Activated CD8-positive, alpha-beta memory T cell treated with anti-CD3 and anti-CD28 coated beads, Interleukin-2, amount 50 U/mL, for 4 hours (primary cell): Measurements from ENCODE around the gene ASB12.
"Not testable (repeated sequence)": the region's sequence is repeated elsewhere in the genome, so short reads cannot be mapped to it uniquely, and the experiment has no call there.

Experiments used
- DNase-seq: peaks from one replicate; pipeline ENCODE4 v3.0.0-alpha.2; 2020

Gene ASB12, protein sequence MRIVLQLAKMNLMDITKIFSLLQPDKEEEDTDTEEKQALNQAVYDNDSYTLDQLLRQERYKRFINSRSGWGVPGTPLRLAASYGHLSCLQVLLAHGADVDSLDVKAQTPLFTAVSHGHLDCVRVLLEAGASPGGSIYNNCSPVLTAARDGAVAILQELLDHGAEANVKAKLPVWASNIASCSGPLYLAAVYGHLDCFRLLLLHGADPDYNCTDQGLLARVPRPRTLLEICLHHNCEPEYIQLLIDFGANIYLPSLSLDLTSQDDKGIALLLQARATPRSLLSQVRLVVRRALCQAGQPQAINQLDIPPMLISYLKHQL

DNA sequence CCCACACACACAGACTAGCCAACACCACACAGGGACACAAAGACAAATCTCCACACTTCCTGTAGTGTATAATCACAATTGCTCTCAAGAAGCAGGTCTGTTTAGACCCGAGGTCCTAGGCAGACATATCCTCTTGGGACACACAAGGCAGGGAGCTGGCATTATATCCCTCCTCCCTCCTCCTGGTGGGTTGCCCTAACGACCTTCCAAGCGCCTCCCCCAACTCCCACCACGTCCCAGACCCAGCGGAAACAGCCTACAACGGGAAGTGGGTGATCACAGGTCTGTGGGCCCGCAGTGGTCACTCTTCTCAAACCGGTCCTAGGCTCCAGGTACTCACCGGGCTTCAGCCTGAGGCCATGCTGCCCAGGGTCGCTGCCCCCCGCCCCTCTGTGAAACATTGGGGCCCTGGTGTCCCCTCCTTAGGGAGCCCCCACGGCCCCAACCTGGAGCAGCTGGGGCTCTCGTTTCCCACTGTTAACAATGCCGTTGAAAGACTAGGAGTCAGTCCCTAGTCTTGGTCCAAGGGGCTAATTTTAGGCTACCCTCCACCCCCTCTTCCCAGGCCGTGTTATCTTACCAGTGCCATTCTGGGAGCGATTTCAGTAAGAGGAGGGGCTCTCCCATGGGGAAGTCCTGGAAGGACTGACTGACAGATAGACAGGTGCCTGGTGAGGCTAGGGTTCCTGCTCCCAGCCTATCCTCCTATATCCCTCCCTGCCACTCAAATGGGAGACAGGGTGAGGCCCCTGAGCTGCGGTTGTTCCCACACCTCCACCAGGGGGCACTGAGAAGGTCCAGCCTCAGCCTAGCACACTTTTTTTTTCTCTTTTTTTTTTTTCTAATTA lies at the start of gene ASB12:
TSS of gene ASB12 (minus strand) at position 485 of the 848 bp plus-strand sequence. CDS start 4,957 bp downstream, outside the sequence.
- DNase-seq: no peak

DNA sequence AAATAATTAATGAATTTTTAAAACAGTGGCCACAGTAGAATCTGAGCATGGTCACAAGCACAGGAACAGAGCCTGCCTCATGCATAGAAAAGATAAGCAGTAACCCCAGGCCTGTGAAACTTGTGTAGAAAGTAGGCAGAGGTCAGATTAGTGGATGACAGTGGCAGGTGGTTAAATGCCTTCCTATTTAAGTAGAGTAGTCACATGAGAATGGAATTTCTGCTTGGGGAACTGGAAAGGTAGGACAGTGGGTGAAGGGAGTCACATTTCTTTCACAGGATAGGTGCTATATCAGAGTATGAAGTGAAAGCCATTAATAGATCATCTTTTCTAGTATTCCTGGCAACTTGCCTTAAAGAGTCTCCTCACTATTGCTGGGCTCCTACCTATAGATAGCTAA lies 34.9 kb upstream of the ASB12 start:
- DNase-seq: no peak

DNA sequence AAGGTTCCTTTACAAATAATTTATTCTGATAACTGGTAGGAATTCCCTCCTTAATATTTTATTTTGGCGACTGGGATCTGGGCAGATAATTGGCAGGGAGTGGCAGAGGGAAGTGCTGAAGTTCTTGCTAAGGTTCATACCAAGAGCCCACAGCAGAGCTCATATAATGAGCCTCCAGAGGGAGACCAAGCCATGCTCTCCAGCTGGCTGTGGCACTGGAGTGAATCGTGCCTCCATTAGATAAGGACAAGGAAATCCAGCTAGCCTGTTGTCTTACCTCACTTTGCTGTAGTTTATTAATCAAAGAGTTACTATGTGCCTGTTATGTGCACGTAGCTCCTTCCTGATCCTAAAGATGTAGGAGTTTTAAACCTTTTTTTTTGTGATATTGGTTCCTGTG lies 1.3 kb downstream of the ASB12 start:
- no peak for DNase-seq

DNA sequence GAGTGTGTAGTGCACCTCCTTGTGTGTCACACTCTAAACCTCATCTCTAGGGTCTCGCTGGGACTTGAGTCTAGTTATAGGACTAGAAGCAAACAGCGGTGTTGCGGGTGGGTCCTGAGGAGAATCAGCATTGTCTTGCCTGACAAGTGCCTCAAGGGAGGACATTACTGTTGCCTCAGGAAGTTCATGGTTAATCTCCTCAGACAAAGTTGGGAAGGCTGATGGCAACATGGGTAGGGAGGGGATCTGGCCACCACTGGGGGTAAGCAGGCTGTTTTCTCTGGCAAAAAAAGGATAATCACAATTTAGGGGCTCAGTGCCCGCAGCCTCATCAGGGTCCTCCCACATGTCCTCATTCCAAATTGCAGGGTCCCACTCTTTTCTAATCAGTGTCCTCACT lies 12.4 kb downstream of the ASB12 start:
- no peak for DNase-seq

DNA sequence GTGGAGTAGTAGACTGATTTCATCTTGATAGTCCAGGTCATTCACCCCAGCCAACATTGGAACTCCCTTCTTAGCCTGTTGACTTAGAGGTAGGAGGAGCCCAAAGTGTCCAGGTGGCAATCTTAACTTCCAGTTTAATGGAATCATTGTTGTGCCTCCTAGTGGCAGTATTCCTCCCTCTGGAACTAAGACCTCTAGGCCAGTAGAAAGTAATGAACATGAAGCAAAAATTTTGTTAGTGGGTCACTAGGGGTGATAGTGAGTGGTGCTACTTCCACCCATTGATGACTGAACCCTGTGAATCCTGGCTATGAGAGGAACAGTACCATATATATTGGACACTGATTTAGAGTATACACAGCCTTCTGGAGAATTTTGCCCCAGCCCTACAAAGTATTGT lies 16.4 kb downstream of the ASB12 start:
- not testable (repeated sequence) for DNase-seq

DNA sequence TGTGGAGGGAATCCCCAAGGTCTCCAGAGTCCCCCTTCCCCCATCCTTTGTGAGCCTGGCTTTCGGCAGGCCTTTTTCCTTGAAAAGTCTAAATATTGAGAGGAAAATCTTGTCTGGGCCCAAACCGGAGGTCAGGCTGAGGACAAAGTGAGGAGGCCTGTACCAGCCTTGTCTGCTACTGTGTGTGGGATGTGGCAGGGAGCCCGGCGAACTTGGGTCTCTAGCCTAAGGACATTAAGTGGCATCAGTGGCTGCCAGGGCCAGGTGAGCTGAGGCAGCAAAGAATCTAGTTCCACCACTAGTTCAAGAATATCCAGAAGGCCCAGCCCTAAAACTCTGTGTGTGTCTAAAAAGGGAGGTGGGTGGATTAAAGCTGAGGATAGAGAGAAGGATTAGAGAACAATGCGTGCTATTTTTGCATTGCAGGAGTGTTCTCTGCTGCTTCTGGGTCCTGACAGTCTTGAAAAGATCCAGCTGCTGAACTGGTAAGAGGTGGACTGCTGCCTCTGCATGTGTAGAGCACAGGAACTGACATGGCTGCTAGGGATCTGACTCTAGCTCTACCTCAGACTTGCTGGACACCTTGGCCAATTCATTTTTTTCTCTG lies 23.7 kb downstream of the ASB12 start:
- no peak for DNase-seq

DNA sequence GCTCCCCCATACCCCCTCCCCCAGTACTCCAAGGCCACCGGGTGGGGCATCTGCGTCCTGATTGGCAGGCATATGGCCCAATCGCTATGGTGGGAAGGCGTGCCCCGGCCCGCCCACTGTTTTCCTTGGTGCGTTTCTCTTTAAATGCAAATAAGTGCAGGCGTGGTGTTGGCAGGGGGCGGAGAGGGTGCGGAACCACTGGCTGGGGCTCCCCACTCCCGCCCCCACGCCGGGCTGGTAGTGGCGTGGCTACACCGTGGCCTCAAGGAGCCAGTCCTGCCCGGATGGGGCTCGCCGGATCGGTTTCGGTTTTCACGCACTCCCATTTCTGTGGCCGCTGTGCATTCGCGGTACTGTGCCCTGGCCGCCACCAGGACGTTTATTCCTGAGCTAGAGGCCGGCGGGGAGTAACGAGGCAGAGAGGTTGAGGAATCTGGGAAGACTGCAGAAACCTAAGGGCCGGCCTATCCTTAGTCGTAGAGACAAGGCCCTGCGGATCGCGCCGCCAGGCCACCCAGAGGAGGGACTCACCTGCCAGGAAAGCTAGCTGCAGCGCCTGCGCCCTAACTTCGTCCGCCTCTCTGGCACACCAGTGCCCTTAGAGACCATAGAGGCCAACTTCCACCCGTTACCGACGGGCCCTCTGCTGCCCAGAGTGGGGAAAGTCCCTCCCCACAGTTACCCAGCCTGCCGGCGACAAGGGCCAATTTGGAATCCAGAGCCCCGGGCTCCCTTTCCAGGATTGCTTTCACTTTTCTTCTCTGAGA lies 24.5 kb downstream of the ASB12 start:
- DNase-seq: peak; percentile 83

DNA sequence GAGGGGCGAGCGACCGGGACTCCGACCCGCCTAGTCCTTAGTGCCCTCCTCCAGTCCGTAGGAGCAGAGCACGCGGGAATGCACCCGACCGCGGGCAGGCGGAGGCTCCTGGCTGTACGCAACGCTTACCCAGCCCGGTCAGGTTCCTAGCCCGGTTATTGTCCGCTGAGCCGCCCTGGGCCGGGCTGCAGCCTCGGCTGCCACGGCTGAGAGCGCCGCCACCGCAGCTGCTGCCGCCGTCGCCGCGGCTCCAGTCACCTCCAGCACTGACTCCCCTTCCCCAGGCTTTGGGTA lies 25.0 kb downstream of the ASB12 start, which contains the start of gene AMER1:
TSS of gene AMER1 (minus strand) at position 268 of the 294 bp plus-strand sequence. CDS start 12,422 bp downstream, outside the sequence.
- DNase-seq: no peak

DNA sequence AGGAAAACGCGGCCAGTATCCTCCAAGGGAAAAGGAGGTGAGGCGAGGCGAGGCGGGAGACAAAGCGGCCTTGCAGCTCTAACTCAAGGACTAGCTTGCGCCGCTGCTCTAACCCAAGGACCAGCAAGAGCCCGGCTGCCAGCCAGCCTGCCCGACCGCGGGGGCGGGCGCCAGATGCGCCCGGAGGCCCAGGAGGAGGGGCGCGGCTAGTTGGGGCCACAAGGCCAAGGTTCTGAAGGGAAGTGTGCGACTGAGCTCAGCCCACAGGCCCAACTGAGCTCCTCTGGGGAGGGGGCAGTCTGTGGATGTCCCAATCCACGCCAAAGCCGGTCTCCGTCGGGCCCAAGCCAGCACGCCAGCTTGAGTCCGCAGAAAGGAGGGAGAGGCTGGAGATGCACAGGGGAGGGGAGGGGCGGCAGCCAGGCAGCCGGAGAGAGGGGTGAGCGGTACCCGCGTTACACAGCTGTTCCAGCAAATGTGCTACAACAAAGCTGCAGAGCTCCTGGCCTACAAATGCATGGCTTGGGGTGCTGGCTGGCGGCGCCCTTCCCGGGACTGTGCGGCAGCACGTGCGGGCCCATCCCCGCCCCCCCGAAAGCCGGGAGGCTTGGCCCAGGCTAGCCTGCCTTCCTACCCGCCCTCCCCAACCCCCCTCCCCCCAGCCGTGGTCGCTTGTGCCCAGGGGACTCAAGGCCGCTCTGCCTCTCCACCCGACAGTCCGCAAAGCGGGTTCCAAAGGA lies 25.5 kb downstream of the ASB12 start:
- DNase-seq: peak; percentile 21

DNA sequence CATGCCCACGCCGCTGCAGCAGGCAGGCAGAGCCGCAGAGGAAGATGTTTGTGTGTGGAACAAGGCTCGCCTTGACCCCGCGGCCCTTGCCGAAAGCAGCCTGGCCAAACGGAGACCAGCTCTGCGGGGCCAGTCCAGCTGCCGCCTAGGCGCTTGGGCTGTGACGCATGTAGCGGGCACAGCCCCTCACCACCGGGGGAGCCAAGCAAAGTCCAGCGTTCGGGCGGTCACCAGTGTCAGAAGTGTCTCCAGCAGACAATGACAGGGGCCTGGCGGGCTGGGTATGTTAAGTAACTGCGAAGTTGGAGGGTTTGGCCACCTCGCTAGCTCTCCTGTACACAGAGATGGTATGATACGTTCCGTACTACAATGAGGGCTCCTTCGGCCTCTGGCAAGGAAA lies 26.2 kb downstream of the ASB12 start:
- no peak for DNase-seq

DNA sequence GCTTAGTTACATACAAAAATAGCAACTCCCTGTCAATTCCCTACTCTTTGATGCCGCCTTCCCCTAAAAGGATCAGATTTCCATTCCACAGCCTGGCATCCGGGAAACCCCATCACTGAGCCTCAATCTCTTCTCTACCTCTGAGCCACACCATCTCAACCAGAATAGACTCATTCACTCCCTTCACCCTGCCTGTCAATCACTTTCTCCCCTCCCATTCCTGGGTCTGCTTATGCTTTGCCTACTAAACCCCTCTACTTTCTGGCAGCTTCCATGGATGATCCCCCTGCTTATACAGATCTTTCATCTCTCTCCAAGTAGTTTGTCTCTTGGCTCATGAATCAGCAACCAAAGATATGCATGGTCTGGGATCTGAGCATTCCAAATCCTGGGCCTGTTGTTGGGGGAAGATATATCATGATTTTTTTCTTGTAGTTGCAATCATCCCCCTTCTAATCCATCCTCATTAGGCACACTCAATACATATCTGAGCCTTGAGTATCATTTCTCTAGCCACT lies 27.5 kb downstream of the ASB12 start:
- DNase-seq: no peak

DNA sequence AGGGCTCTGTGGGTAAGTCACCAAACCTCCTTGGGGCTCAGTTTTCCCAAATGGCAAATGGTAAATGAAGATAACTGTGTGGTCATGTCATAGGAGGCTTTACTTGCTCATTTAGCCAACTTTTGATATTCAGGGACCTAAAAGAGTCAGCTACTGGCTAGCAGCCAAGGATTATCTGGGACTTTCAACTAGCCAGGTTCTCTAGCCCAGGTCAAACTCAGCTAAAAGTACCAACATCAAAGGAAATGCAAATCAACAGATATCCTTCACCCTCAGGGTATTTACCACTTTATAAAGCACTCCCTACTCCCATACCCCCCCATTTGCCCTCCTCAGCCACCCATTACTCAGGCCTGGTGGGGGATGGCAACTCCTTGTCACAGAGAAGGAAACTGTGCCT lies 32.4 kb downstream of the ASB12 start:
- no peak for DNase-seq

DNA sequence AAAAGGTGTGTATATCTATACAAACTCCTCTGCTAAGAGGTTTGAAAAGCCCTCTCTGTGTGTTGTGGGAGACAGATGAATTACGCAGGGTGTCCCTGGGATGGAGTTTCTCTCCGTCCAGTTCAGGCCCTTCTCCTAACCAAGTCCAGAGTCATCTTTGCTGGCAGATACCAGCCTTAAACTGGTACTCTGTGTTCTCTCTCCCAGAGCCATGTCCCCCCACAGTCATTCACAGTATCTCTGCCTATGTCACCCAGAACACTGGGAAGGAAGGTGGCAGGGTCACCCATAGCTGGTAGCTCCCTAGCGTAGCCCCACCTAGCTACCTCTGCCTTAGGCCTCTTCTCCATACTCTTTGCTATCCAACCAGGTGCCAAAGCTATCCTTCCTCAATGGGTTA lies 33.8 kb downstream of the ASB12 start:
- no peak for DNase-seq

DNA sequence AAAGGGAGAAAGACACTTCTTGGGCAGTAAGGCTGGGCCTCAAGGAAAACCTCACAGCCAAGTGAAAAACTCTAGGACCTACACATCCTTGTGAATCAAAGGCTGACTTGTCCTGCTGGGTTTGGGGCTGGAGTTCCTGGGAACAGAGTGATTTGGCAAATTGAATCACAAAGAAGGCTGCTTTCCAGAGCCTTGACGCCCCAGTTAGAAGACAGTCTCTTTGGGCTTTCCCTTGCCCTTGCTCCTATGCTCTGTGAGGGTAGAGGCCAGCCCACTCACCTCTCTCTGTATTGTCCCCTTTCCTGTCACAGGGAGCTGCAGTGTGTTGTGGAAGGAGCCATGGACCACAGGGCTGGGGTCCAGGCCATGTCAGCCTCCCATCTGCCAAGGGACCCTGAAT lies 34.5 kb downstream of the ASB12 start:
- DNase-seq: no peak

DNA sequence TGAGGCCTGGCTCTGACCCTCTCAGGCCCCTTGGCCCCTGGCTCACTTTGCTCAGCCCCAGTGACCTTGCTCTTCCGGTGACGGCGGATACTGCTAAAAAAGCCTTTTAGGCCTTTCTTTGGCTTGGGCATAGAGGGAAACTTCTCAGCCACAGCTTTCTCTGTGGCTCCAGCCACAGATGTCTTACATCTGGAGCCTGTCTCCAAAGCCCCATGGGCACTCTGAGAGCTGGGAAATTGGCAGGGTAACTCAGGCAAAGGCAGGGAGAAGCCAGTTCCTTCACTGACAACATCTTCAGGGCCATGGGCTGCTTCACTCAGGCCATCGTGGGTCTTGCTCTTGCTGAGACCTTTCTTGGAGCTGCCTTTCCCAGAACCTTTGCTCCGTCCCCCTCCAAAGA lies 37.7 kb downstream of the ASB12 start:
- DNase-seq: no peak

DNA sequence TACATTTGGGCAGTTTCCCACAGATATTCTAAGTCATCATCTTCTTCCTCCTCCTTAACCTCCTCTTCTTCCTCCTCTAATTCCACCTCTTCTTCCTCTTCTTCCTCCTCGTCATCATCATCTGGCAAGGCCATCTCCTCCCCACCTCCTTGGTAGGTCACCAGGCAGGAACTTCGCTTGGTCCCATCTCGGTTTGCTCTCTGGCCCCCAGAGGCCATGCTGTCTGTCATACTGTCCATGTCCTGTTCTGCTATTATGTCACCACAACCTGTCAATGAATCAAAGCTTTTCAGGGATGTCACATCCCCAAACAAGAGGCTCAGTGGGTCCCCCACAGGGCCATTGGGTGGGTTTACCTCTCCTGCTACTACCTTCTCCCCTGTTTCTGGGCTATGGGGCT lies 38.4 kb downstream of the ASB12 start:
- DNase-seq: no peak

DNA sequence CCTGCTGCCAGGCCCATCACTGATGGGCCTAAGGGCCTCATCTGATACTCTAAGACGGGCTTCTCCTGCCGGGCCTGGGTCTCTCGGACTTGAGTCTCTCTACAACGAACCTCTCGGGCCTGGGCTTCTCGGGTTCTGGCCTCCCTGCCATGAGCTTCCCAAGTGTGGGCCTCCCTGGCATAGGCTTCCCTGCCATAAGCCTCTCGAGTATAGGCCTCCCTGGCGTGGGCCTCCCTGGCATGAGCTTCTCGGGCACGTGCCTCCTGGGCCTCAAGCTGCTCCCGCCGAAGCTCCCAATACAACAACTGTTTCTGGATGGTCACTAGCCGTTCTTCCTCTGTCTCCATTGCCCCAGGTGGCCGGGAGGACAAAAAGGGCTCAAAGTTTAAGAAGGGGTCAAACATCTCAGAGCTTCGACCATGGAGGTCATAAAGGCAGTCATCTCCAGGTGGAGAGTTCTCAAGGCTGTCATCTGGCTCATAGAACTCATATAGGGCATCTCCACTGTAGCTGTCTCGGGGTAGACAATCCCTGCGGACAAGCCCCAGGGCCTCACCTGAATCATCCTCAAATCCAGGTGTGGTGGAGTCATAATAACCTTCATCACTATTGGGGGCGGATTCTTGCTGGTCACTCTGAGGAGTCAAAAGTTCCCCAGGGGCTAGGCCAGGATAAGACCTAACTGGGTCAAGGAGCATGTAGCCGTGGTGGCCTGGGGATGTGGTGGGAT lies 39.0 kb downstream of the ASB12 start:
- no peak for DNase-seq

DNA sequence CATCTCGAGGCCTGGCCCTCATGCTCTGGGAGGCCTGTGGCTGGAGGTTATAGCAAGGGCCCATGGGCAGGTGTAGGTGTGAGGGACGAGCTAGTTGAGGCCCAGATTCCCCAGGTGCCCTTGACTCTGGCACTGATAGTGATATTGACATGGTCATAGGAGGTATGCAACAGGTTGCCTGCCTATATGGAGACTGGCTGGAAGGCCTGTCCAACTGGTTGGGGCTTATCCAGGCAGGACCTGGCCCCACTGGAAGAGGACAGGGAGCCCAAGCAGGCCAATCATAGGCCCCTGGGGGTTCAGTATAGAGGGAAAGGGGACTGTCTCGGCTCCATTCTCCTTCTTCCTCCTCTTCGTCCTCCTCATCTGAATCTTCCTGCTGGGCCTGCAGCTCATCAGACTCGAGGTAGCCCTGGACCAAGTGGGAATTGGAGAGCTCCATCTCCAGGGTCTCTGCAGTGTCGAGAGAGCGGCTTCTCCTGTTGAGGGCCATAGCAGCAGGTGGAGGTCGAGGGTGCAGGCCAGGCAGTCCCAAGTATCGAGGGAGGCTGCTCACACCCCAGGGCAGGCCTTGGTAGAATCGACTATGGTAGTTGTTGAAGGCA lies 40.2 kb downstream of the ASB12 start:
- DNase-seq: no peak

DNA sequence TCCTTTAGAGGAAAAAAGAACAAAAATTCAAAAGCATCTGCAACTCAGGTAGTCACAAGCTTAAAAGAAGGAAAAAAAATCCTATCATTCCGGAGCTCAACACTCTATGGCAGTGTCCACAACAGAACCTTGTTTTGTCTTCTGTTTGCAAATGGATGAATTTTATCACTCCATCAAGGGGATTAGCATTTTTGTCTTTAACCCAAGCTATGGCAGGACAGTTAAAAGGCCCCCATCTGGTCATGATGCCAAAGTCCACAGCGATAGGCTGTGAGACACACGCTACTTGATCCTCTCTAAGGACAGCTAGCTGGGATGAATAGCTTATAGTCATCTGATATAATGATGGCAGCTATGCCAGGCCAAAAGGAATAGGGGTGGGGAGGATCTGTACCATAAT lies 41.5 kb downstream of the ASB12 start:
- DNase-seq: no peak

DNA sequence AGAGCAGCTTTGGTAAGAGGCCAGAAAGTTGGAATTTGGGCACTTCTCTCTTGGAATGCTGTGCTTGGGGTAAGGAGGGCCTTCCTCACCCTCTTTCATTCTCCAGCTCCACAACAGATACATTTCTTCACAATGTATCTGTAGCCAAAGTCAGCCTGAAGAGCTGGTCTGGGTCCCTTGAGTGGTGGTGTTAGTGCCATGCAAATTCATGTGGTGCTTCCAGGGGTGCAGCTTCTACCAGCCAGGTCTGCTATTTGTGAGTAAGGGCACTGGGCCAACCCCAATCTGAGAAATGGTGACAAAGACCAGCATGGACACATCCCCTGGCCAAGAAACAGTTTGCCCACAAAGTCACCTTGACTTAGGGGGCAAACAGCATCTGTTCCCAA lies 42.7 kb downstream of the ASB12 start:
- no peak for DNase-seq
